GM12878 (cell line): Measurements from ENCODE around the gene ITGA7. TPM values are rescaled to one million over a fixed set of nuclear protein-coding genes. Genes with fewer than 3 reads are reported as not detected.
A peak's percentile ranks its signal among the peaks of the same experiment; 100 is the strongest.

Experiments
- CBFB ChIP-seq: IDR thresholded peaks from 2 replicates; pipeline ENCODE4 v1.6.1; 2016; ENCODE audit warnings: antibody characterized with exemption, low read depth
- CHD1 ChIP-seq: IDR thresholded peaks from 2 replicates; pipeline ENCODE4 v1.6.1; 2012; ENCODE audit warnings: low read depth, low read length, improper control_type of control experiment
- FOXK2 ChIP-seq: fragments of 450-650 bp; IDR thresholded peaks from 2 replicates; pipeline ENCODE4 v1.6.1; 2017; ENCODE audit warnings: mild to moderate bottlenecking, moderate library complexity
- MXI1 ChIP-seq: fragments of 150-350 bp; IDR thresholded peaks from 2 replicates; pipeline ENCODE4 v1.6.1; 2011; ENCODE audit warnings: low read depth, mild to moderate bottlenecking, inconsistent platforms, low read length, improper control_type of control experiment
- PAX8 ChIP-seq: fragments of 450-650 bp; IDR thresholded peaks from 2 replicates; pipeline ENCODE4 v1.6.1; 2017; ENCODE audit warnings: mild to moderate bottlenecking, moderate library complexity
- SMC3 ChIP-seq: IDR thresholded peaks from 2 replicates; pipeline ENCODE4 v1.6.1; 2011; ENCODE audit warnings: low read length, improper control_type of control experiment, borderline replicate concordance
- USF1 ChIP-seq: IDR thresholded peaks from 2 replicates; pipeline ENCODE4 v1.6.1; 2011; ENCODE audit warnings: borderline replicate concordance, low read depth, mild to moderate bottlenecking, moderate library complexity, mixed read lengths, low read length; ENCODE audit not compliant: insufficient read depth; ENCODE audit errors: extremely low read length
- ZZZ3 ChIP-seq: IDR thresholded peaks from 2 replicates; pipeline ENCODE4 v1.6.1; 2011; ENCODE audit warnings: low read depth; ENCODE audit not compliant: control insufficient read depth, insufficient read length
- polyA plus RNA-seq, 11 experiments: library from polyadenylated mRNA; depleted of rRNA in 4 of 11; unstranded in 6 of 11; stranded (reverse) in 5 of 11; fragments of >200 nt; fragmentation: Nextera tagmentation in 4 of 11; fragmentation: Illumina TruSeq in 1 of 11; extraction: Ambion mirVana in 4 of 11; extraction: Trizol in 1 of 11; gene quantifications; 1 replicate in 1 of 11; 2 replicates in 10 of 11; pipeline versions ENCODE4 v1.2.1 to v1.2.3, GENCODE V29; 2011 to 2016; ENCODE audit warnings: inconsistent platforms in 2 of 11, missing spikeins in 2 of 11, low read depth in 1 of 11
- total RNA-seq, 4 experiments: library from RNA; depleted of rRNA in 3 of 4; stranded (reverse); fragments of >200 nt in 3 of 4; fragmentation: Illumina TruSeq in 1 of 4; extraction: Trizol in 1 of 4; gene quantifications; 2 replicates each; pipeline versions ENCODE4 v1.2.1 to v1.2.3, GENCODE V29; 2013 to 2021
- TF ChIP-seq, protein P1 (sequence below): fragments of 450-650 bp; formaldehyde crosslinking; IDR thresholded peaks from 2 replicates; pipeline ENCODE4 v1.4.0; 2022; ENCODE audit warnings: mild to moderate bottlenecking, moderate library complexity

The ITGA7 gene
- total and polyA plus RNA-seq, 10 of the 15 experiments (the other 5 are each of a cell fraction or from before 2014, with no cell fraction given) = 0.18 to 5.1 (median 1.5) TPM

- TF ChIP-seq, protein P1, sequence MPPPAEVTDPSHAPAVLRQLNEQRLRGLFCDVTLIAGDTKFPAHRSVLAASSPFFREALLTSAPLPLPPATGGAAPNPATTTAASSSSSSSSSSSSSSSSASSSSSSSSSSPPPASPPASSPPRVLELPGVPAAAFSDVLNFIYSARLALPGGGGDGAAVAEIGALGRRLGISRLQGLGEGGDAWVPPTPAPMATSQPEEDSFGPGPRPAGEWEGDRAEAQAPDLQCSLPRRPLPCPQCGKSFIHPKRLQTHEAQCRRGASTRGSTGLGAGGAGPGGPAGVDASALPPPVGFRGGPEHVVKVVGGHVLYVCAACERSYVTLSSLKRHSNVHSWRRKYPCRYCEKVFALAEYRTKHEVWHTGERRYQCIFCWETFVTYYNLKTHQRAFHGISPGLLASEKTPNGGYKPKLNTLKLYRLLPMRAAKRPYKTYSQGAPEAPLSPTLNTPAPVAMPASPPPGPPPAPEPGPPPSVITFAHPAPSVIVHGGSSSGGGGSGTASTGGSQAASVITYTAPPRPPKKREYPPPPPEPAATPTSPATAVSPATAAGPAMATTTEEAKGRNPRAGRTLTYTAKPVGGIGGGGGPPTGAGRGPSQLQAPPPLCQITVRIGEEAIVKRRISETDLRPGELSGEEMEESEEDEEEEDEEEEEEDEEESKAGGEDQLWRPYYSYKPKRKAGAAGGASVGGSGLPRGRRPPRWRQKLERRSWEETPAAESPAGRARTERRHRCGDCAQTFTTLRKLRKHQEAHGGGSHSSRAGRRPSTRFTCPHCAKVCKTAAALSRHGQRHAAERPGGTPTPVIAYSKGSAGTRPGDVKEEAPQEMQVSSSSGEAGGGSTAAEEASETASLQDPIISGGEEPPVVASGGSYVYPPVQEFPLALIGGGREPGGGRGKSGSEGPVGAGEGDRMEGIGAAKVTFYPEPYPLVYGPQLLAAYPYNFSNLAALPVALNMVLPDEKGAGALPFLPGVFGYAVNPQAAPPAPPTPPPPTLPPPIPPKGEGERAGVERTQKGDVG (CRISPR knock-in tag) = no peak
- peak; percentile 88 for TF ChIP-seq USF1
- TF ChIP-seq CBFB = no peak; the same call in 1 of the 2 replicates
- TF ChIP-seq CHD1 = no peak; the same call in 1 of the 2 replicates
- peak; percentile 94 for TF ChIP-seq MXI1
- no peak for TF ChIP-seq FOXK2
- TF ChIP-seq SMC3 = no peak
- TF ChIP-seq PAX8 = 0 out of 2 replicates have a peak, but pooled peaks have one; percentile 20
- no peak for TF ChIP-seq ZZZ3
These were observed 21.5 kb upstream of the ITGA7 start, which contains the start of gene CD63 (continued) for GRCh38 chr12:55728939-55729818.
